Vein endothelial cell (primary cell): ENCODE data around the gene CEP128. TPM values are rescaled to one million over a fixed set of nuclear protein-coding genes. Genes with fewer than 3 reads are reported as not detected.

ENCODE experiments used
- small RNA-seq: library from RNA; depleted of rRNA; stranded (forward); fragments of <200 nt; gene quantifications from one replicate; pipeline ENCODE3, GENCODE V24; 2012
- total RNA-seq: library from RNA; depleted of rRNA; stranded (reverse); fragments of >200 nt; gene quantifications from 2 replicates; pipeline ENCODE4 v1.2.3, GENCODE V29; 2012

Gene CEP128
- total RNA-seq: 5.3 and 5.9 TPM in 2 replicates

GRCh38 chr14:80941241-80942185 lies at the start of gene CEP128:
TSS of gene CEP128 (minus strand) at chr14:80941738.

GRCh38 chr14:80955416-80955941 lies 13.9 kb upstream of the CEP128 start, which contains the start of gene TSHR:
TSS of gene TSHR (plus strand) at chr14:80955621. CDS start at chr14:80955681, 60 bp downstream.

Small RNA genes within 50 kb of the gene (small RNA-seq; reads per million reads assigned to genes)
- gene AC022404.1: not detected

Other genes starting within 250 kb of the CEP128 start
- gene TSHR, start 13.9 kb upstream of the CEP128 start, total RNA-seq: not detected in 2 replicates